ENCODE data around the gene CCDC60.

The CCDC60 gene

GRCh38 chr12:119381471-119382235, 47.1 kb downstream of the CCDC60 start:
- no peak for DNase-seq

- no peak for DNase-seq
These were observed 48.7 kb downstream of the CCDC60 start for GRCh38 chr12:119383206-119383605.

GRCh38 chr12:119384340-119384739, 49.8 kb downstream of the CCDC60 start:
- DNase-seq, result no peak

GRCh38 chr12:119385659-119386058, 51.1 kb downstream of the CCDC60 start:
- DNase-seq, result no peak

GRCh38 chr12:119389687-119390086, 55.2 kb downstream of the CCDC60 start:
- no peak for DNase-seq

GRCh38 chr12:119391673-119392072, 57.1 kb downstream of the CCDC60 start:
- no peak for DNase-seq

- no peak for DNase-seq
These were observed 59.1 kb downstream of the CCDC60 start for GRCh38 chr12:119393677-119394076.

GRCh38 chr12:119397540-119397939, 63.0 kb downstream of the CCDC60 start:
- DNase-seq, result no peak

- DNase-seq, result no peak
These were observed 63.7 kb downstream of the CCDC60 start for GRCh38 chr12:119398190-119398589.

GRCh38 chr12:119399301-119399700, 64.8 kb downstream of the CCDC60 start:
- DNase-seq, result no peak

- DNase-seq, result no peak
These were observed 71.8 kb downstream of the CCDC60 start for GRCh38 chr12:119406308-119406707.

GRCh38 chr12:119406811-119407210, 72.3 kb downstream of the CCDC60 start:
- DNase-seq, result no peak

- no peak for DNase-seq
These were observed 74.5 kb downstream of the CCDC60 start for GRCh38 chr12:119409043-119409442.

- no peak for DNase-seq
These were observed 75.9 kb downstream of the CCDC60 start for GRCh38 chr12:119410396-119410795.

- DNase-seq, result no peak
These were observed 77.8 kb downstream of the CCDC60 start for GRCh38 chr12:119412306-119412705.

- DNase-seq, result peak in 54 of 58 donors; percentile 5 to 78 (median 38)
These were observed 78.6 kb downstream of the CCDC60 start for GRCh38 chr12:119412811-119413794.

- no peak for DNase-seq
These were observed 81.2 kb downstream of the CCDC60 start for GRCh38 chr12:119415714-119416113.

- no peak for DNase-seq
These were observed 82.9 kb downstream of the CCDC60 start for GRCh38 chr12:119417440-119417839.

GRCh38 chr12:119419381-119419780, 84.9 kb downstream of the CCDC60 start:
- DNase-seq, result no peak

GRCh38 chr12:119423285-119423684, 88.8 kb downstream of the CCDC60 start:
- DNase-seq, result no peak

GRCh38 chr12:119425623-119426022, 91.1 kb downstream of the CCDC60 start:
- no peak for DNase-seq

GRCh38 chr12:119431151-119431550, 96.6 kb downstream of the CCDC60 start:
- DNase-seq, result no peak

Data from anterior cingulate cortex (tissue), 58 donors.